ENCODE data around the gene CA5A. TPM values are rescaled to one million over a fixed set of nuclear protein-coding genes. Genes with fewer than 3 reads are reported as not detected.

CA5A gene
- total and polyA plus RNA-seq, 2 of the 13 experiments (the other 11 are each of a cell fraction or from before 2014, with no cell fraction given) = 66.8 to 106 TPM

DNA sequence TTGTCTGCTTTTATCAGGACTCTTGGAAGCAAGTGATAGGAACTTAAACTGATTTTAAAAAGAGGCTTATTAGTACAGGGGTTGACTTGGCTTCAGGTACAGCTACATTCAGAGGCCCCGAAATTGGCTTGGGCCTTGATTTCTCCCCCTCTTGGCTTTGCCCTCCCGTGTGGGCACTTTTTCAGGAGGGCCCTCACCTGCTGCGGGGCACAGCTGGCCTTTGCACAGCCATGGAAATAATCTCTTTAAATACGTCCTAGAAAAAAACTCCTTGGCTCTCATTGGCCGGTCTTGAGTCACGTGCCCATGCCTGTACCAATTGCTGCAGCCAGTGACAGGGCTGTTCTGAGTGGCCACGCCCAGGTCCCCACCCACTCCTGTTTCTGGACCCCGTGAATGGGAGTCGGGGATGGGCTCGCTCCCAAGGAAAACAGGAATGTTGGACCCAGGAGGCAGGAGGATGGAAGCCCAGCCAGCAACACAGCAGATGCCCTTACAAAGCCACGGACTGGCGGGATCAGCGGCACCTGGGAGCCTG lies 15.0 kb downstream of the CA5A start:
- POLR2A ChIA-PET = no interaction called here

More for the DNA sequence above, 15.0 kb downstream of the CA5A start:
- H3K9ac ChIP-seq (ENCODE audit: insufficient read depth, low read depth, low read length) = no peak overlapping the region
- CTCF ChIA-PET (ENCODE audit: low intra/inter-chr PET ratio, low total read pairs) = no interaction called here
- no TSS peak for BruUV-seq (replicated peaks)
- ATAC-seq (0 out of 3 replicates have a peak, but pooled peaks have one; percentile 7), DNase-seq (ENCODE audit: low spot score) (no peak), FAIRE-seq (no peak)
- H3K4me3 ChIP-seq (replicated peaks in 1 of 3; ENCODE audit: insufficient read depth in 1 of 3, low read depth in 2 of 3, low read length in 3 of 3) = no peak overlapping the region
- H3K9me3 ChIP-seq (ENCODE audit: low read length) = no peaks in the 10 kb centered on the region
- in situ Hi-C loops (cut with HindIII; ENCODE audit: extremely low pct_ligation_motif_present, low pct_unique_long_range_greater_than_20kb) (no loop called here), intact Hi-C loops (cut with micrococcal nuclease; ENCODE audit: unreplicated experiment) (no loop called here)
- no peak overlapping the region for H3K4me2 ChIP-seq (ENCODE audit: low read depth, low read length)
- H3K27me3 ChIP-seq (ENCODE audit: control insufficient read depth in 1 of 2, insufficient read depth in 2 of 2, low read length in 2 of 2) = no peaks in the 10 kb centered on the region
- H3K79me2 ChIP-seq (ENCODE audit: insufficient read depth, low read length) = peaks cover 23% of the 10 kb centered on the region
- peaks cover 44% of the 10 kb centered on the region for H4K20me1 ChIP-seq (ENCODE audit: insufficient read depth, low read length)
- TF ChIP-seq, protein P1, sequence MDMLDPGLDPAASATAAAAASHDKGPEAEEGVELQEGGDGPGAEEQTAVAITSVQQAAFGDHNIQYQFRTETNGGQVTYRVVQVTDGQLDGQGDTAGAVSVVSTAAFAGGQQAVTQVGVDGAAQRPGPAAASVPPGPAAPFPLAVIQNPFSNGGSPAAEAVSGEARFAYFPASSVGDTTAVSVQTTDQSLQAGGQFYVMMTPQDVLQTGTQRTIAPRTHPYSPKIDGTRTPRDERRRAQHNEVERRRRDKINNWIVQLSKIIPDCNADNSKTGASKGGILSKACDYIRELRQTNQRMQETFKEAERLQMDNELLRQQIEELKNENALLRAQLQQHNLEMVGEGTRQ (IDR thresholded peaks at IDR 0.05; ENCODE audit: low read depth, low read length) = no peak
- TF ChIP-seq, protein P1 (CRISPR knock-in tag; IDR thresholded peaks at IDR 0.05; ENCODE audit: borderline replicate concordance) = peak; percentile 46; the same call in 1 of the 2 replicates
- 0 out of 2 replicates have a peak, but pooled peaks have one; percentile 22 for TF ChIP-seq NFYC (CRISPR knock-in tag; IDR thresholded peaks at IDR 0.05)
- TF ChIP-seq, protein P2, sequence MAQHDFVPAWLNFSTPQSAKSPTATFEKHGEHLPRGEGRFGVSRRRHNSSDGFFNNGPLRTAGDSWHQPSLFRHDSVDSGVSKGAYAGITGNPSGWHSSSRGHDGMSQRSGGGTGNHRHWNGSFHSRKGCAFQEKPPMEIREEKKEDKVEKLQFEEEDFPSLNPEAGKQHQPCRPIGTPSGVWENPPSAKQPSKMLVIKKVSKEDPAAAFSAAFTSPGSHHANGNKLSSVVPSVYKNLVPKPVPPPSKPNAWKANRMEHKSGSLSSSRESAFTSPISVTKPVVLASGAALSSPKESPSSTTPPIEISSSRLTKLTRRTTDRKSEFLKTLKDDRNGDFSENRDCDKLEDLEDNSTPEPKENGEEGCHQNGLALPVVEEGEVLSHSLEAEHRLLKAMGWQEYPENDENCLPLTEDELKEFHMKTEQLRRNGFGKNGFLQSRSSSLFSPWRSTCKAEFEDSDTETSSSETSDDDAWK (CRISPR knock-in tag; IDR thresholded peaks at IDR 0.05) = no peak
- H3K36me3 ChIP-seq (replicated peaks in 1 of 2; ENCODE audit: control insufficient read depth in 1 of 2, insufficient read depth in 2 of 2, low read length in 2 of 2) = peaks cover 48 to 85% of the 10 kb centered on the region in 2 experiments
- H2AFZ ChIP-seq (ENCODE audit: low read length) = no peak overlapping the region
- WGBS (ENCODE audit: low lambda C conversion rate) = 98% methylated on average over 13 of the region's 13 CpGs
- H3K4me1 ChIP-seq (ENCODE audit: insufficient read depth, low read length) = no peaks in the 10 kb centered on the region
- H3K27ac ChIP-seq (ENCODE audit: extremely low read length, insufficient read depth, low read length) = no peak overlapping the region
